WTC11 (cell line): Measurements from ENCODE around the gene LRRC28. TPM values are rescaled to one million over a fixed set of nuclear protein-coding genes. Genes with fewer than 3 reads are reported as not detected.

ENCODE experiments used
- ATAC-seq: fragments of 200-7000 bp; cut with Tn5 transposase; 2 replicates; pipeline ENCODE4 v1.10.0; 2021; ENCODE audit warnings: mild to moderate bottlenecking, moderate library complexity
- CTCF ChIA-PET: fragments of 300-600 bp; sonication (Branson Sonifier 250); formaldehyde crosslinking; loops from one replicate; lab custom pipeline; 2021; ENCODE audit warnings: antibody characterized with exemption; lab: Charles Lee
- POLR2A ChIA-PET: fragments of 350-600 bp; sonication (Branson Sonifier 250); formaldehyde crosslinking; loops from one replicate; lab custom pipeline; 2021; ENCODE audit warnings: antibody characterized with exemption; lab: Charles Lee
- DNase-seq: peaks from one replicate; pipeline ENCODE4 v3.0.0; 2021; ENCODE audit warnings: low spot score
- H3K27ac Mint-ChIP-seq: 2 replicates; pipeline ENCODE4 v1.8.0; 2021; ENCODE audit warnings: mixed read lengths
- H3K27me3 Mint-ChIP-seq: 2 replicates; pipeline ENCODE4 v1.8.0; 2021; ENCODE audit warnings: low read depth, mild to moderate bottlenecking, moderate library complexity, mixed read lengths
- H3K36me3 Mint-ChIP-seq: 2 replicates; pipeline ENCODE4 v1.8.0; 2021; ENCODE audit warnings: mixed read lengths
- H3K4me1 Mint-ChIP-seq: 2 replicates; pipeline ENCODE4 v1.8.0; 2022; ENCODE audit warnings: mixed read lengths
- H3K4me3 Mint-ChIP-seq: 2 replicates; pipeline ENCODE4 v1.8.0; 2021; ENCODE audit warnings: mild to moderate bottlenecking, moderate library complexity, mixed read lengths
- H3K9me3 Mint-ChIP-seq: 2 replicates; pipeline ENCODE4 v1.8.0; 2021; ENCODE audit warnings: mixed read lengths
- AFF4 ChIP-seq: sonication (generic); formaldehyde crosslinking; IDR thresholded peaks from 2 replicates; pipeline ENCODE4 v1.8.1; 2023; ENCODE audit warnings: mild to moderate bottlenecking, missing genetic modification reagents, borderline replicate concordance
- AR ChIP-seq: fragments of 250-450 bp; sonication (Bioruptor Pico); IDR thresholded peaks from 2 replicates; pipeline ENCODE4 v1.9.0; 2021; ENCODE audit warnings: mild to moderate bottlenecking
- CREB1 ChIP-seq: sonication (generic); formaldehyde crosslinking; IDR thresholded peaks from 2 replicates; pipeline ENCODE4 v1.8.0; 2023; ENCODE audit warnings: mild to moderate bottlenecking, missing genetic modification reagents
- E2F4 ChIP-seq: sonication (generic); formaldehyde crosslinking; IDR thresholded peaks from 2 replicates; pipeline ENCODE4 v1.8.1; 2022; ENCODE audit warnings: low read depth, mild to moderate bottlenecking, moderate library complexity, missing genetic modification reagents, borderline replicate concordance
- FOXJ3 ChIP-seq: sonication (generic); formaldehyde crosslinking; IDR thresholded peaks from 2 replicates; pipeline ENCODE4 v1.9.0; 2021; ENCODE audit warnings: missing genetic modification reagents, mild to moderate bottlenecking, borderline replicate concordance
- FOXP1 ChIP-seq: sonication (generic); formaldehyde crosslinking; IDR thresholded peaks from 2 replicates; pipeline ENCODE4 v1.8.0; 2022; ENCODE audit warnings: missing genetic modification reagents, mild to moderate bottlenecking, moderate library complexity, borderline replicate concordance
- GTF2I ChIP-seq: fragments of 250-450 bp; sonication (Bioruptor Pico); conservative IDR thresholded peaks from 2 replicates; pipeline ENCODE4 v1.4.0; 2021; ENCODE audit warnings: mild to moderate bottlenecking
- HMGXB4 ChIP-seq: sonication (generic); formaldehyde crosslinking; IDR thresholded peaks from 2 replicates; pipeline ENCODE4 v1.8.1; 2023; ENCODE audit warnings: mild to moderate bottlenecking, moderate library complexity, missing genetic modification reagents
- MYBL2 ChIP-seq: sonication (generic); formaldehyde crosslinking; IDR thresholded peaks from 2 replicates; pipeline ENCODE4 v1.8.1; 2023; ENCODE audit warnings: mild to moderate bottlenecking, moderate library complexity, missing genetic modification reagents
- NFYB ChIP-seq: sonication (generic); formaldehyde crosslinking; conservative IDR thresholded peaks from 2 replicates; pipeline ENCODE4 v1.8.0; 2022; ENCODE audit warnings: low read depth, missing genetic modification reagents
- OVOL2 ChIP-seq: fragments of 250-450 bp; sonication (Bioruptor Pico); IDR thresholded peaks from 2 replicates; pipeline ENCODE4 v1.9.0; 2021; ENCODE audit warnings: mild to moderate bottlenecking, borderline replicate concordance
- ZNF138 ChIP-seq: sonication (generic); formaldehyde crosslinking; conservative IDR thresholded peaks from 2 replicates; pipeline ENCODE4 v1.8.1; 2022; ENCODE audit warnings: mild to moderate bottlenecking, moderate library complexity, missing genetic modification reagents
- ZNF232 ChIP-seq: sonication (generic); formaldehyde crosslinking; IDR thresholded peaks from 2 replicates; pipeline ENCODE4 v1.8.0; 2022; ENCODE audit warnings: mild to moderate bottlenecking, missing genetic modification reagents
- ZNF281 ChIP-seq: sonication (generic); formaldehyde crosslinking; IDR thresholded peaks from 2 replicates; pipeline ENCODE4 v1.8.0; 2023; ENCODE audit warnings: mild to moderate bottlenecking, missing genetic modification reagents
- total RNA-seq: library from RNA; stranded (reverse); gene quantifications from 3 replicates; pipeline ENCODE4 v1.2.3, GENCODE V29; 2021

The LRRC28 gene
- total RNA-seq, 1 experiment from 2014 or later, result 18.4 TPM

- ChIA-PET CTCF (no interaction called here), POLR2A (no interaction called here)
- H3K36me3 Mint-ChIP-seq, result peaks cover 27% of the 10 kb centered on the region
- peaks cover 32% of the 10 kb centered on the region for H3K9me3 Mint-ChIP-seq
- H3K4me3 Mint-ChIP-seq, result no peak overlapping the region
- no peak for TF ChIP-seq FOXP1 (CRISPR knock-in tag)
- ATAC-seq (no peak), DNase-seq (no peak)
- no peaks in the 10 kb centered on the region for H3K27me3 Mint-ChIP-seq
- H3K4me1 Mint-ChIP-seq, result peaks cover 23% of the 10 kb centered on the region
- H3K27ac Mint-ChIP-seq, result no peak overlapping the region
Observed at GRCh38 chr15:99310745-99311144, 59.5 kb downstream of the LRRC28 start.

- ATAC-seq (no peak), DNase-seq (no peak)
- H3K27ac Mint-ChIP-seq, result no peak overlapping the region
- peaks cover 12% of the 10 kb centered on the region for H3K4me1 Mint-ChIP-seq
- peaks cover 32% of the 10 kb centered on the region for H3K9me3 Mint-ChIP-seq
- CTCF ChIA-PET, result no interaction called here
- no peak overlapping the region for H3K4me3 Mint-ChIP-seq
- TF ChIP-seq AFF4 (CRISPR knock-in tag) (no peak), ZNF281 (no peak), AR (CRISPR knock-in tag) (no peak)
- H3K36me3 Mint-ChIP-seq, result peaks cover 27% of the 10 kb centered on the region
- POLR2A ChIA-PET, result no interaction called here
- H3K27me3 Mint-ChIP-seq, result no peaks in the 10 kb centered on the region
Observed at GRCh38 chr15:99312228-99312627, 60.9 kb downstream of the LRRC28 start.

- Mint-ChIP-seq H3K36me3 (peaks cover 27% of the 10 kb centered on the region), H3K4me3 (no peak overlapping the region), H3K27me3 (no peaks in the 10 kb centered on the region), H3K9me3 (peaks cover 32% of the 10 kb centered on the region), H3K4me1 (peaks cover 12% of the 10 kb centered on the region), H3K27ac (no peak overlapping the region)
- CTCF ChIA-PET, result no interaction called here
- TF ChIP-seq ZNF232 (CRISPR knock-in tag), result no peak
- no peak for TF ChIP-seq NFYB (CRISPR knock-in tag)
- no peak for TF ChIP-seq MYBL2 (CRISPR knock-in tag)
- TF ChIP-seq FOXJ3, result no peak
- no peak for TF ChIP-seq E2F4
- TF ChIP-seq OVOL2 (CRISPR knock-in tag), result no peak
- TF ChIP-seq GTF2I (CRISPR knock-in tag), result no peak
- no peak for TF ChIP-seq ZNF138
- TF ChIP-seq HMGXB4 (CRISPR knock-in tag), result no peak
- no peak for TF ChIP-seq CREB1
- DNase-seq (no peak), ATAC-seq (no peak)
- POLR2A ChIA-PET, result no interaction called here
Observed at GRCh38 chr15:99312794-99313193, 61.5 kb downstream of the LRRC28 start.
